Measurements from ENCODE around the gene TRAPPC11. TPM values are rescaled to one million over a fixed set of nuclear protein-coding genes. Genes with fewer than 3 reads are reported as not detected.
"Not testable (repeated sequence)": the region's sequence is repeated elsewhere in the genome, so short reads cannot be mapped to it uniquely, and the experiment has no call there.

The TRAPPC11 gene
- total RNA-seq, result 24.0 and 26.6 TPM in 2 replicates

GRCh38 chr4:183659029-183659871 lies at the start of gene TRAPPC11, which contains the start of gene RWDD4:
TSS of gene TRAPPC11 (plus strand) at chr4:183659293. CDS start at chr4:183663868, 4,575 bp downstream.
TSS of gene RWDD4 (minus strand) at chr4:183659185. CDS start at chr4:183658952, 233 bp downstream.
- peak; percentile 97 to 100 for DNase-seq (ENCODE audit: low read depth in 2 of 2)

GRCh38 chr4:183610033-183610432 lies 49.1 kb upstream of the TRAPPC11 start:
- DNase-seq (ENCODE audit: low read depth in 2 of 2), result no peak

GRCh38 chr4:183610613-183611012 lies 48.5 kb upstream of the TRAPPC11 start:
- DNase-seq (ENCODE audit: low read depth in 2 of 2), result no peak

GRCh38 chr4:183611210-183611830 lies 47.8 kb upstream of the TRAPPC11 start:
- no peak for DNase-seq (ENCODE audit: low read depth in 2 of 2)

- DNase-seq (ENCODE audit: low read depth in 2 of 2), result no peak
Measured at GRCh38 chr4:183612329-183613250, 46.5 kb upstream of the TRAPPC11 start.

- DNase-seq (ENCODE audit: low read depth in 2 of 2), result no peak
Measured at GRCh38 chr4:183617075-183617474, 42.0 kb upstream of the TRAPPC11 start.

- no peak for DNase-seq (ENCODE audit: low read depth in 2 of 2)
Measured at GRCh38 chr4:183618681-183619080, 40.4 kb upstream of the TRAPPC11 start.

GRCh38 chr4:183620421-183620820 lies 38.7 kb upstream of the TRAPPC11 start:
- no peak for DNase-seq (ENCODE audit: low read depth in 2 of 2)

- DNase-seq (ENCODE audit: low read depth in 2 of 2), result no peak
Measured at GRCh38 chr4:183621875-183622274, 37.2 kb upstream of the TRAPPC11 start.

- no peak for DNase-seq (ENCODE audit: low read depth in 2 of 2)
Measured at GRCh38 chr4:183624548-183624947, 34.5 kb upstream of the TRAPPC11 start.

- no peak for DNase-seq (ENCODE audit: low read depth in 2 of 2)
Measured at GRCh38 chr4:183626168-183626567, 32.9 kb upstream of the TRAPPC11 start.

GRCh38 chr4:183627286-183627685 lies 31.8 kb upstream of the TRAPPC11 start:
- not testable (repeated sequence) for DNase-seq (ENCODE audit: low read depth in 2 of 2)

- no peak for DNase-seq (ENCODE audit: low read depth in 2 of 2)
Measured at GRCh38 chr4:183627979-183628588, 31.0 kb upstream of the TRAPPC11 start.

- no peak for DNase-seq (ENCODE audit: low read depth in 2 of 2)
Measured at GRCh38 chr4:183631577-183632198, 27.4 kb upstream of the TRAPPC11 start.

GRCh38 chr4:183632689-183633088 lies 26.4 kb upstream of the TRAPPC11 start:
- DNase-seq (ENCODE audit: low read depth in 2 of 2), result no peak

- no peak for DNase-seq (ENCODE audit: low read depth in 2 of 2)
Measured at GRCh38 chr4:183633476-183634400, 25.4 kb upstream of the TRAPPC11 start.

GRCh38 chr4:183635321-183635720 lies 23.8 kb upstream of the TRAPPC11 start:
- no peak for DNase-seq (ENCODE audit: low read depth in 2 of 2)

- DNase-seq (ENCODE audit: low read depth in 2 of 2), result no peak
Measured at GRCh38 chr4:183635741-183636140, 23.4 kb upstream of the TRAPPC11 start.

GRCh38 chr4:183636503-183636902 lies 22.6 kb upstream of the TRAPPC11 start:
- DNase-seq (ENCODE audit: low read depth in 2 of 2), result peak in 1 of 2 donors; percentile 17

- peak in 1 of 2 donors; percentile 39 for DNase-seq (ENCODE audit: low read depth in 2 of 2)
Measured at GRCh38 chr4:183636923-183637322, 22.2 kb upstream of the TRAPPC11 start.
